Loucy (cell line): ENCODE measurements around the gene CCDC33.

Experiments
- H2AFZ ChIP-seq: fragments of 200-600 bp; sonication (generic); 2 replicates; pipeline ENCODE4 v1.6.0; 2016; ENCODE audit warnings: antibody characterized with exemption, mild to moderate bottlenecking, low read length, moderate library complexity
- H3F3A ChIP-seq: fragments of 200-600 bp; 2 replicates; pipeline ENCODE4 v1.6.0; 2016; ENCODE audit warnings: antibody characterized with exemption, low read depth, mild to moderate bottlenecking
- H3K27me3 ChIP-seq: fragments of 200-600 bp; sonication (generic); 2 replicates; pipeline ENCODE4 v1.6.1; 2014; ENCODE audit warnings: low read length, mild to moderate bottlenecking; ENCODE audit not compliant: insufficient read depth, poor library complexity, severe bottlenecking
- H3K36me3 ChIP-seq: fragments of 200-600 bp; sonication (generic); 2 replicates; pipeline ENCODE4 v1.6.1; 2016; ENCODE audit warnings: low read length; ENCODE audit not compliant: insufficient read depth
- H3K4me1 ChIP-seq: fragments of 200-600 bp; sonication (generic); 2 replicates; pipeline ENCODE4 v1.5.1; 2014; ENCODE audit warnings: low read length, mild to moderate bottlenecking; ENCODE audit not compliant: insufficient read depth, poor library complexity, severe bottlenecking
- H3K4me2 ChIP-seq: fragments of 200-600 bp; sonication (generic); 2 replicates; pipeline ENCODE4 v1.6.0; 2014; ENCODE audit warnings: antibody characterized with exemption, low read length, low read depth, mild to moderate bottlenecking; ENCODE audit not compliant: poor library complexity, severe bottlenecking
- H3K4me3 ChIP-seq: fragments of 200-600 bp; sonication (generic); 2 replicates; pipeline ENCODE4 v1.5.1; 2014; ENCODE audit warnings: low read length, mild to moderate bottlenecking, mixed read lengths; ENCODE audit not compliant: poor library complexity, severe bottlenecking
- H3K79me2 ChIP-seq: fragments of 200-600 bp; sonication (generic); 2 replicates; pipeline ENCODE4 v1.6.1; 2014; ENCODE audit warnings: low read length; ENCODE audit not compliant: insufficient read depth
- H3K9ac ChIP-seq: fragments of 200-600 bp; sonication (generic); 2 replicates; pipeline ENCODE4 v1.6.0; 2014; ENCODE audit warnings: mild to moderate bottlenecking, low read depth, low read length, moderate library complexity; ENCODE audit not compliant: poor library complexity, severe bottlenecking
- H3K9me2 ChIP-seq: fragments of 200-600 bp; sonication (generic); replicated peaks from 2 replicates; pipeline ENCODE4 v1.6.1; 2016; ENCODE audit warnings: low read depth, low read length, mixed read lengths
- H3K9me3 ChIP-seq: fragments of 200-600 bp; sonication (generic); 2 replicates; pipeline ENCODE4 v1.6.1; 2014; ENCODE audit warnings: mild to moderate bottlenecking, antibody characterized with exemption, low read length, low read depth; ENCODE audit not compliant: insufficient read depth
- H4K20me1 ChIP-seq: fragments of 200-600 bp; sonication (generic); 2 replicates; pipeline ENCODE4 v1.6.0; 2014; ENCODE audit warnings: antibody characterized with exemption, low read length, mild to moderate bottlenecking; ENCODE audit not compliant: insufficient read depth, poor library complexity, severe bottlenecking
- CTCF ChIP-seq: fragments of 200-600 bp; sonication (generic); conservative IDR thresholded peaks from 2 replicates; pipeline ENCODE4 v1.5.1; 2014; ENCODE audit warnings: mild to moderate bottlenecking, antibody characterized with exemption, low read length
- EZH2phosphoT487 ChIP-seq: fragments of 200-600 bp; IDR thresholded peaks from 2 replicates; pipeline ENCODE4 v1.6.1; 2018; ENCODE audit warnings: antibody characterized with exemption, mild to moderate bottlenecking, moderate library complexity, borderline replicate concordance

CCDC33 gene

DNA sequence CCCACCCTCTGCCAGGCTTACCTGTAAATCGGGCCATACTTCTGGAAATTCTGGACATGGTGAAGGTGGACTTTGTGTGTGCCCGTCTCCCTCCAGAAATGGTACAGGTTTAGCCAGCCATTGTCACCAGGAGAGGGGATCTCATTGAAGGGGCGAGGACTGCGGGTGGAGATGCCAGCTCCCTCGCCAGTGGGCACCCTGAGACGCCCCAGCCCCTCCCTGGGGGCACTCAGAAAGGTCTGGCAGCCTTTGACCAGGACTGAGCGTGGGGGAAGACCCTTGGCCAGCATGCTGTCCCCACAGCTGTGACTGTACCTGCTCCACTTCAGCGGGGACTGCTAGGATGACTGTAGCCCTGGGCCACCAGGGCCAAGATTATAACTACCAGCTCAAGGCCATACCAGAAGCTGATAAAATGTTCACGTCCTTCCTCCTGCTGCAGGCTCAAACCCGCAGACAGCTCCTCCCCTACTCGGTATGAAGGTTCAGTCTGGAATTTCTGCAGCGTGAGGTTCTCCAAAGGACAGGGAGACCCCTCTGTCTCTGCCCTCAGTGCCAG lies 131.2 kb downstream of the CCDC33 start, which contains the start of gene CYP11A1:
Gene CYP11A1 (minus strand): TSS at position 351 of the 559 bp plus-strand sequence. CDS start 61 bp downstream, at position 290.
- H3K4me2 ChIP-seq, result no peak within 1 kb of the TSS
- no peak within 1 kb of the TSS for H2AFZ ChIP-seq
- no peak within 1 kb of the TSS for H3K4me3 ChIP-seq
- no peaks in the 10 kb centered on the region for H3K36me3 ChIP-seq
- no peaks in the 10 kb centered on the region for H3K79me2 ChIP-seq
- no peaks in the 10 kb centered on the region for H4K20me1 ChIP-seq
- H3K9me2 ChIP-seq, result no peaks in the 10 kb centered on the region
- no peaks in the 10 kb centered on the region for H3K4me1 ChIP-seq
- no peaks in the 10 kb centered on the region for H3K27me3 ChIP-seq
- TF ChIP-seq EZH2phosphoT487 (no peak), CTCF (no peak)
- no peaks in the 10 kb centered on the region for H3F3A ChIP-seq
- H3K9me3 ChIP-seq, result no peaks in the 10 kb centered on the region
- no peak within 1 kb of the TSS for H3K9ac ChIP-seq

DNA sequence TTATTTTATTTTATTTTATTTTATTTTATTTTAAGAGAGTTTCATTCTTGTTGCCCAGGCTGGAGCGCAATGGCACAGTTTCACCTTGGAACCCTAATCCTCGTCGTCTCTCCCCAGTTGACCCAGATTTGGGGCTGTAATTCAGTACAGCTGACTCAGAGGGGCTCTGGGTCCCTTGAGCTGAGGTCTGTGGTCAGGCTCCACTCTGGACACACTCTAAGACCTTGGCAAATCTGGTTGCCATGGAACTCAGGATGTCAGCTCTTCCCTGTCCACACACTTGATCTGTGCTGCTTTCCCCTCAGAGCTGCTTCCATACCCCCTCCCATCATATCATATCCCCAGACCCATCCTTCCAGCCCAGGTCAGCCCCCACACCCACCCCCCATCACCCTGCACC lies 132.0 kb downstream of the CCDC33 start:
- no peaks in the 10 kb centered on the region for H3K36me3 ChIP-seq
- no peaks in the 10 kb centered on the region for H4K20me1 ChIP-seq
- TF ChIP-seq CTCF (no peak), EZH2phosphoT487 (no peak)
- H3K4me1 ChIP-seq, result no peaks in the 10 kb centered on the region
- no peaks in the 10 kb centered on the region for H3K79me2 ChIP-seq
- H3K9me3 ChIP-seq, result no peaks in the 10 kb centered on the region
- no peaks in the 10 kb centered on the region for H3K9me2 ChIP-seq
- no peak overlapping the region for H2AFZ ChIP-seq
- H3K9ac ChIP-seq, result no peak overlapping the region
- H3K27me3 ChIP-seq, result no peaks in the 10 kb centered on the region
- H3K4me3 ChIP-seq, result no peak overlapping the region
- no peak overlapping the region for H3K4me2 ChIP-seq
- no peaks in the 10 kb centered on the region for H3F3A ChIP-seq

GRCh38 chr15:74369084-74369745 lies 133.1 kb downstream of the CCDC33 start:
- TF ChIP-seq CTCF (no peak), EZH2phosphoT487 (no peak)
- Histone ChIP-seq H3K4me1 (peaks cover 5% of the 10 kb centered on the region), H3K36me3 (no peaks in the 10 kb centered on the region), H3K79me2 (no peaks in the 10 kb centered on the region), H3K27me3 (no peaks in the 10 kb centered on the region), H2AFZ (no peak overlapping the region), H3K9me2 (no peaks in the 10 kb centered on the region), H4K20me1 (no peaks in the 10 kb centered on the region), H3F3A (no peaks in the 10 kb centered on the region), H3K9ac (no peak overlapping the region), H3K4me2 (no peak overlapping the region), H3K4me3 (no peak overlapping the region), H3K9me3 (no peaks in the 10 kb centered on the region)
